Dermis microvascular lymphatic vessel endothelial cell (primary cell): Measurements from ENCODE around the gene BEND5. TPM values are rescaled to one million over a fixed set of nuclear protein-coding genes. Genes with fewer than 3 reads are reported as not detected.

ENCODE experiments used
- DNase-seq, 2 donors: peaks; one replicate each; pipeline versions ENCODE4 v3.0.0 to v3.0.0-alpha.2; 2010; ENCODE audit warnings: low read depth in 2 of 2
- total RNA-seq: library from RNA; depleted of rRNA; stranded (reverse); fragments of >200 nt; gene quantifications from 2 replicates; pipeline ENCODE4 v1.2.1, GENCODE V29; 2014

The BEND5 gene
- total RNA-seq, 1 donor from 2014 or later: 0.77 TPM

DNA sequence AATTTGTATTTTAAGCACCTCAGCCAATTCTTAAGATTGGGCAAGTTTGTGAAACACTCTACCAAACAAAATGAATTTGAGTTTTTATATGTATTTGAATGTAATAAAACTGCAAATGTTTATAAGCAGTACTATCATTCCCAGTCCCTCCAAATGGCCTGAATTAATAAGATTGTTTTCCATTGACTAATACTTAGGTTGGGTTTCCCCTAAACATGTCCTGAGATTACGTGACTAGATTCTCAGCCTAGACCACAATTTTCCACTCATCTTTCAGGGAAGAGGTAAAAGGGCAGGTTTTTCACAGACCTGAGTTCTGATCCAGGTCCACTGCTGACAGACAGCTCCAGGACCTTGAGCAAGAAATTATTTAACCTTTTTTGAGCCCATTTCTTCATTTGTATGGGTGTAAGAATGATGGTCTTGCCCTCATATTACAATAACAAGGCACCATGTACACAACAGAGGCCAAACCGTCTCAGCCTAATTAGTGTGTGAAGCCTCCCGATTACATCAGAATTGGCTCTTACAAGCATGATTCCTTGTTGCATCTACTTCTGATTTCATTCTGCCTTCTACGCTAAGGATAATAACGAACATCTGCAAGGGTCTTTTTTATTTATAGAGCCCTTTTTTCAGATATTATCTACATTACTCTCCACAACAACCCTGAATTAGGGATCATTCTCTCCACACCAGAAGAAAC lies 51.2 kb downstream of the BEND5 start:
- no peak for DNase-seq

- DNase-seq: no peak
Observed at GRCh38 chr1:48720929-48721328, 55.8 kb downstream of the BEND5 start.

DNA sequence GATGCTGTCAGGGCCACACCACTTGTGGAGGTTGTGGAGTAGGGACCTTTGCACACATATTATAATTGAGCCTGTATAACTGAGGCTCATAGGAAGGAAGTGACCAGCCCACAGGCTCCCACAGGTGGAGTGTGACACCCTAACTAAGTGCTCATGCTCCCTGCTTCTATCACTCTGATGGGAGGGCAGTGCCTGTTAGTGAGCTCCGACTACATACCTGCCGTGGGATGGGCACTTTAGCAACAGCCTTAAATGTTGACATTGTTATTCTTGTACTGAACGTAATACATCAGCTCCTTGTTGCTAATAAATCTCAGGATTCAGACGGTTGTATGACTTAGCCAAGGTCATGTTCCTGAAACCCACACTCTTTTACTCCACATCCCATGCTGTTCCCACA lies 58.0 kb downstream of the BEND5 start:
- DNase-seq: no peak

- DNase-seq: no peak
Observed at GRCh38 chr1:48718116-48718630, 58.5 kb downstream of the BEND5 start.

GRCh38 chr1:48717082-48717481 lies 59.6 kb downstream of the BEND5 start:
- no peak for DNase-seq

DNA sequence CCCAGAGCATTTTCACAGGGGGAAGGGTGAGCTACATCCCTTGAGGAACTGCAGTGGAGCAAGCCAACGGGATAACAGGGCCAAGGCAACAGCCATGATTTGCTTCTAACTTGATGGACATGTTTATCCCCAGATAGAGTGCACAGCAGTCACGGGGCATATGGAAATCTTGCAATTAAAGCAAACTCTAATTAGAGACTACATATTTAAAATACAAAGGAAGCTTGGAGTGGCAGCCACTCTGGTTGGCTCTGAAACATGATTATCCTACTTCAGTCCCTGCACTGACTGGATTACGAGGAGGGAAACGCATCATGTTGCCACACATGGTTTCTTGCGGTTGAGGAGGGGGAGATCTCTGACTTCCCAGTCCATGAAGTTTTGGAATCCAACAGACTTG lies 60.8 kb downstream of the BEND5 start:
- no peak for DNase-seq

GRCh38 chr1:48710915-48711314 lies 65.8 kb downstream of the BEND5 start:
- no peak for DNase-seq

- no peak for DNase-seq
Observed at GRCh38 chr1:48710318-48710717, 66.4 kb downstream of the BEND5 start.

- no peak for DNase-seq
Observed at GRCh38 chr1:48704736-48705135, 72.0 kb downstream of the BEND5 start.

DNA sequence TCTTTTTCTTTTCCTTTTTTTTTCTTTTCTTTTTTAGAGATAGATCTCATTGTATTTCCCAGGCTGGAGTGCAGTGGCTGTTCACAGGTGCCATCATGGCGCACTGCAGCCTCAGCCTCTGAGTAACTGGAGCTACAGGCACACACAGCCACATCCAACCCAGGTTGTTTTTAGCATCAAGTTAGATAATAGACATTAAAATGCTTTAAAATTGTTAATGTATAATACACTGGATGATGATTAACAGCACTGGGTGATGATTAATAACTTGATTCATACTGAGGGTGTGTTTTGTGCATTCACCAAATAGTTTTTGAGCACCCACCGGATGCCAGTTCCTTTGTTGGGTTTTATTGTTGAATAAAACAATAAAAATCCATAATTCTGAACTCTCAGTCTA lies 75.2 kb downstream of the BEND5 start:
- no peak for DNase-seq

GRCh38 chr1:48697066-48697707 lies 79.5 kb downstream of the BEND5 start:
- peak; percentile 14 to 26 for DNase-seq

GRCh38 chr1:48695161-48695560 lies 81.5 kb downstream of the BEND5 start:
- no peak for DNase-seq

GRCh38 chr1:48693674-48694320 lies 82.9 kb downstream of the BEND5 start:
- no peak for DNase-seq

DNA sequence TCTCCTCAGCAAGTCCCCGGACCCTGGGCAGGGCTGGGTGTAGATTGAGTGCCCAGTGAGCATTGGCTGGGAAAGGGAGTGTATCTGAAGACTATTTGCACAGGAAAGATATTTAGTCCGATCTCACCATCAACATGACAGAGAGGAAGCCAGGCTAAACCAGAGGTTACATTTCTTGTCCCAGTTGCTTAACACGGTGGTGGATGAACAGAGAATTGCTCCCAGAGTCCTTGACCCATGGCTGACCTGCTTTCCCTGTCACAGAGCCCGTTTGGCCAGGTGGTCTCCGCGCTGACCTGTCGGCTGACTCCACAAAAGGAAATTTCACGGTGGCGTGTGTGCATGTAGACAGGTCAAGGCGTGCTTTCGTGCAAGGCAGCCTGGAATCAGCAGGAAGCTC lies 83.5 kb downstream of the BEND5 start:
- DNase-seq: no peak

DNA sequence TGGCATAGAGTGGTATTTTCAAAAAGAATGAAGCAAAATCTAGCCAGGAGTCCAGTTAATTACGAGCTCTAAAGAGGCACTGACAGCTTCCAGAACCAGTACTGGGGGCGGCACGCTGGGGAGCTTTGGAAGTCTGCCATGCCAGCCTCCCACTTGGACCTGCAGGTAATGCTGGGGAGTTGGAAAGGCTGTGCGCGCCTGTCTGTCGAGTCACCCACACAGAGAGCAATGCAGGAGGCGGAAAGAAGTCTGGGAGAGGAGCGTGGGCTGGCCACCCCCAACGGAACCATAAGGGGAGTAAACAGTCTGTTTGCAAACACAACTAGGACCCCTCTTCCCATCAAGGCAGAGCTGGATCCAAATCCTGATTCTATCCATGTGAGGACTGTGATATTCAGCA lies 84.5 kb downstream of the BEND5 start:
- DNase-seq: no peak

GRCh38 chr1:48691429-48692001 lies 85.2 kb downstream of the BEND5 start:
- no peak for DNase-seq

DNA sequence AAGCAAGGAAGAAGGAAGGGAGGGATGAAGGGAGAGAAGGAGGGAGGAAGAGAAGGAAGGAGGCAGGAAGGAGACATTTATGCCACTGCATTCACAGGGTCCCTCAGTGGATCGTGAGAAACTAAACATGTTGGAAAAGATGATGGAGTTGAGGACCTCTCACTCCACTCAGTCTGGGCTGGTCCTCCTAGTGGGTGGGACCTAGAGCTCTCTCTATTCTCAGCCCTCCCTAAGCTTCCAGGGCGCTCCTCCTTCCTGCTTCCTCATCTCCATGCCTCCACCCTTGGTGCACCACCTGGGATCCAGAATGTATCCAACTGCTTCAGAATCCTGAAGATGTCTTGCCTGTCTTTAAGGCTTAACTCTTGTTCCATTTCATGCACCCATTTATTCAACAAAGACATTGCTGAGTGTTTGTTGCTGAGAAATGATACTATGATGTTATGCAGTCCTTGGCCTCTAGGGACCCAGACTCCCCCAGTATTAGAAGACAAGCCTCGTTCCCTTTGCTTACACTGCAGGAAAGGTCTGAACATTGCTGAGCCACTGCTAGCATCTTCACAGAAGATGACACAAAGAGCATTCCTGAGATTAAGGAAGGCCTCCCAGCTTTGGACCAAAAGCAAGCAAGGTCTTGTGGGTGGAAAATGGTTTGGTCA lies 88.5 kb downstream of the BEND5 start:
- DNase-seq: no peak

DNA sequence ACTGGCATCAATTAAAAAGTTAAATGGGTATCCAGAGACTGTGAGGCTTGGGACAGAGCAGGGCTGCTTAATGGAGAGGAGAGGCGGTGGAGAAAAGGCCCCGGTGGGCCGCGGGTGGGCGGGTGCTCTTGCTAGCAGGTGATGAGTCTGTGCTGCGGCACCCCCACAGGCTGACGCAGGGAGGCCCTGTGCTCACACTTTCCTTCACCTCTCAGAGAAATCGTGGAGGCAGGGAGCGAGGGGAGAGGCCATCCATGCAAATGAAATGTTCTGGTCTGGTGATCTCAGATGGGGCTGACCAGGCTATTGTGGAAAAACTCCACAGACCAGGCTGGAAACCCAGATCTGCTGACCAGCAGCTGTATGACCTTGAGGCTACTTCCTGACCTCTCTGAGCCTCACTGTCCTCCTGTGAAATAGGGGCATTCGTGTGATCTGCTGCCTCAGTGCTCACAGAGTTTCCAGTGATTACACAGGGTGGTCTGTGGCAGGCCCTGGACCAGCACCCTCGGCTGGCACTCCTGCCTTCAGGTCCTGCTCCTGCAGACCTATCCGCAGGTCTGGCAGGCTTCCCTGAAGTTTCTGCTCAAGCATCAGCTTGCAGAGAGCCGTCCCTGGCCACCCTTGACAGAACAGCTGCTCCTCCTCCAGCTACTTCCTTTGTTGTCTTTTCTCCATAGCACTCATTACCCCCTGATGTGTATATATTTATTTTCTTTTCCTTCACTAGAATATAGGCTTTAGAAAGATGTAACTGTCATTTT lies 89.2 kb downstream of the BEND5 start:
- no peak for DNase-seq

GRCh38 chr1:48686159-48686558 lies 90.5 kb downstream of the BEND5 start:
- DNase-seq: no peak

DNA sequence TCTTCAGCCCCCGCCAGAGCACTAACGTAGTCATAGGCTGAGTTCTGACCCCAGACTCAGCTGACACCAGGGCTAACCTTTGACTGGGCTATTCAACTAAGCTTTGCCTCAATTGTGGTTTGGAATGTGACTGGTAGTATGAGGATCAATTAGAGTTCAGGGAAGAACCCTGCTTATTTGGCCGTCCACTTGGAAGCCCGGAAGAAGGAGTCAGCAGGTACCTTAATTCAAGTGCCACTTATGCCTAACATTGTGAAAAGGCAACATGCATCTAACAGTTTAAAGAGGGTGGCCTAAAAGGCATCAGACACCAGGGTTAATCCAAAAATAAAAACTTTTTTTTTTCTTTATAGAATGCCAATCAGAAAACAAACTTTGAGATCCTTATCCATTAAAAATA lies 92.3 kb downstream of the BEND5 start:
- no peak for DNase-seq

DNA sequence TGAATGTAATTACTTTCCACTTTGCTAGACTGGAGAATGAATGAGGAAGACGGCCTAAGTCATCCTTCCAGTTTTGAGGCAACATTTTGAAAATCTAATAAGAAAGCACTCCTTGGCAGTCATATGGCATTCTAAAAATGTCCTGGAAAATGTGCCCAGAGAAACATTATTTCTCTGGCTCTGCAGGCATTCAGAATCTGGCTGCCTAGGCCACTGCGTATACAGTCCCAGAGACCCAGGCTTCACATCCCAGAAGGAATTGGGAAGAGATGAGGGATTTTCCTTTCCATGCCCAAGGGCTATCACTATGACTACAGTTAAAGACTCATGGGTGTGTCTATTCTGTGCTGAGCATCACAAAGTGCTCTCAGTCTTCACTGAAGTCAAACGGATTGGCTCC lies 92.9 kb downstream of the BEND5 start:
- no peak for DNase-seq
